Dermis blood vessel endothelial cell (primary cell): ENCODE measurements around the gene ABHD10. TPM values are rescaled to one million over a fixed set of nuclear protein-coding genes. Genes with fewer than 3 reads are reported as not detected.
A peak's percentile ranks its signal among the peaks of the same experiment; 100 is the strongest.

ENCODE experiments used
- DNase-seq: peaks from one replicate; pipeline ENCODE4 v3.0.0; 2010
- total RNA-seq: library from RNA; depleted of rRNA; stranded (reverse); fragments of >200 nt; gene quantifications from 2 replicates; pipeline ENCODE4 v1.2.3, GENCODE V29; 2014

Gene ABHD10
- total RNA-seq: 26.2 and 45.9 TPM in 2 replicates

GRCh38 chr3:111978583-111979433, at the start of gene ABHD10:
TSS of gene ABHD10 (plus strand) at chr3:111979026. CDS start at chr3:111979062, 36 bp downstream.
- DNase-seq: peak; percentile 99

GRCh38 chr3:111929484-111929883, 49.3 kb upstream of the ABHD10 start:
- DNase-seq: no peak

- DNase-seq: peak; percentile 76
These were observed 45.9 kb upstream of the ABHD10 start for GRCh38 chr3:111932946-111933345.

GRCh38 chr3:111936191-111936841, 42.5 kb upstream of the ABHD10 start:
- DNase-seq: peak; percentile 69

- DNase-seq: peak; percentile 40
These were observed 41.9 kb upstream of the ABHD10 start for GRCh38 chr3:111936967-111937366.

- DNase-seq: no peak
These were observed 41.0 kb upstream of the ABHD10 start for GRCh38 chr3:111937871-111938270.

- DNase-seq: no peak
These were observed 39.0 kb upstream of the ABHD10 start for GRCh38 chr3:111939873-111940272.

- DNase-seq: no peak
These were observed 35.3 kb upstream of the ABHD10 start for GRCh38 chr3:111943533-111943932.

GRCh38 chr3:111944372-111944771, 34.5 kb upstream of the ABHD10 start:
- DNase-seq: no peak

- peak; percentile 92 for DNase-seq
These were observed 31.6 kb upstream of the ABHD10 start for GRCh38 chr3:111947231-111947630.

GRCh38 chr3:111948786-111949185, 30.0 kb upstream of the ABHD10 start:
- no peak for DNase-seq

- DNase-seq: no peak
These were observed 29.1 kb upstream of the ABHD10 start for GRCh38 chr3:111949712-111950111.

GRCh38 chr3:111951032-111951431, 27.8 kb upstream of the ABHD10 start:
- no peak for DNase-seq

GRCh38 chr3:111952086-111952485, 26.7 kb upstream of the ABHD10 start:
- DNase-seq: no peak

- DNase-seq: no peak
These were observed 25.9 kb upstream of the ABHD10 start for GRCh38 chr3:111952866-111953450.

- DNase-seq: peak; percentile 63
These were observed 24.4 kb upstream of the ABHD10 start for GRCh38 chr3:111954228-111954990.

GRCh38 chr3:111955876-111956275, 22.9 kb upstream of the ABHD10 start:
- DNase-seq: no peak

GRCh38 chr3:111956449-111956848, 22.4 kb upstream of the ABHD10 start:
- no peak for DNase-seq

- DNase-seq: peak; percentile 92
These were observed 21.7 kb upstream of the ABHD10 start for GRCh38 chr3:111956995-111957734.

- no peak for DNase-seq
These were observed 17.2 kb upstream of the ABHD10 start for GRCh38 chr3:111961461-111962164.

- peak; percentile 44 for DNase-seq
These were observed 15.4 kb upstream of the ABHD10 start for GRCh38 chr3:111963424-111963823.
